ENCODE results near the gene PTPRN2. TPM values are rescaled to one million over a fixed set of nuclear protein-coding genes. Genes with fewer than 3 reads are reported as not detected.

The PTPRN2 gene
- polyA plus RNA-seq, 1 of the 3 experiments (the other 2 are of a cell fraction) = 4.0 TPM

GRCh38 chr7:157542068-157543021 is 1045.3 kb downstream of the PTPRN2 start:
- H3K4me1 ChIP-seq (ENCODE audit: control insufficient read depth in 1 of 2, insufficient read depth in 2 of 2, low read depth in 1 of 2, low read length in 1 of 2) = no peaks in the 10 kb centered on the region
- H3K79me2 ChIP-seq (ENCODE audit: insufficient read depth) = no peaks in the 10 kb centered on the region
- no peak overlapping the region for H3K9ac ChIP-seq
- 82% methylated on average over 28 of the region's 33 CpGs for WGBS (ENCODE audit: low lambda C conversion rate)
- no peaks in the 10 kb centered on the region for H3K9me3 ChIP-seq
- no peaks in the 10 kb centered on the region for H3K27me3 ChIP-seq (ENCODE audit: insufficient read depth)
- H3K4me3 ChIP-seq (ENCODE audit: low read depth in 2 of 2, low read length in 1 of 2) = no peak overlapping the region
- POLR2A ChIA-PET = no interaction called here
- H3K9me2 ChIP-seq = no peaks in the 10 kb centered on the region
- no peak overlapping the region for H3K4me2 ChIP-seq
- no peaks in the 10 kb centered on the region for H3K36me3 ChIP-seq (replicated peaks in 1 of 2; ENCODE audit: control insufficient read depth in 1 of 2, insufficient read depth in 2 of 2, low read length in 1 of 2)
- no peaks in the 10 kb centered on the region for H3F3A ChIP-seq (replicated peaks; ENCODE audit: insufficient read depth)
- H2AFZ ChIP-seq (ENCODE audit: low read depth) = no peak overlapping the region
- no peak for TF ChIP-seq USF1 (IDR thresholded peaks at IDR 0.05; ENCODE audit: borderline replicate concordance, low read depth)
- no peak for TF ChIP-seq FOXM1 (IDR thresholded peaks at IDR 0.05; ENCODE audit: low read depth)
- TF ChIP-seq RAD21 (IDR thresholded peaks at IDR 0.05; ENCODE audit: low read length) = no peak
- TF ChIP-seq EP300 (IDR thresholded peaks at IDR 0.05; ENCODE audit: borderline replicate concordance in 1 of 2, low read depth in 1 of 2, low read length in 1 of 2) = no peak
- TF ChIP-seq EZH2phosphoT487 (IDR thresholded peaks at IDR 0.05; ENCODE audit: borderline replicate concordance, low read depth) = no peak
- TF ChIP-seq NFIC (IDR thresholded peaks at IDR 0.05; ENCODE audit: borderline replicate concordance) = no peak
- TF ChIP-seq RCOR1 (IDR thresholded peaks at IDR 0.05; ENCODE audit: low read length) = no peak
- TF ChIP-seq ELF1 (IDR thresholded peaks at IDR 0.05) = no peak
- TF ChIP-seq CTCF (IDR thresholded peaks at IDR 0.05) = no peak
- no peak for TF ChIP-seq ZBTB33 (IDR thresholded peaks at IDR 0.05; ENCODE audit: borderline replicate concordance, low read depth)
- TF ChIP-seq SIN3A (IDR thresholded peaks at IDR 0.05; ENCODE audit: borderline replicate concordance, low read depth, low read length) = no peak
- TF ChIP-seq PBX3 (IDR thresholded peaks at IDR 0.05) = no peak
- TF ChIP-seq SMC3 (IDR thresholded peaks at IDR 0.05; ENCODE audit: low read depth, low read length) = no peak
- no peak for TF ChIP-seq GATA2 (CRISPR knock-in tag; IDR thresholded peaks at IDR 0.05)
- no peak for TF ChIP-seq USF2 (IDR thresholded peaks at IDR 0.05; ENCODE audit: borderline replicate concordance, low read depth, low read length)
- no peak for TF ChIP-seq MAX (IDR thresholded peaks at IDR 0.05; ENCODE audit: low read depth)
- TF ChIP-seq YY1 (IDR thresholded peaks at IDR 0.05; ENCODE audit: low read depth) = no peak
- TF ChIP-seq FOSL2 (IDR thresholded peaks at IDR 0.05; ENCODE audit: borderline replicate concordance, low read depth) = no peak
- H4K20me1 ChIP-seq (ENCODE audit: insufficient read depth) = no peaks in the 10 kb centered on the region
- H3K27ac ChIP-seq (ENCODE audit: low read depth in 2 of 2, low read length in 1 of 2) = no peak overlapping the region
- CTCF ChIA-PET = no interaction called here
- no peak for DNase-seq
